HL-60 (cell line): ENCODE data around the gene TASP1.

Source experiments
- CTCF ChIP-seq: IDR thresholded peaks from one replicate; pipeline ENCODE4 v1.5.1; 2011; ENCODE audit warnings: low read length, control low read depth, inconsistent platforms; ENCODE audit not compliant: insufficient read depth
- POLR2AphosphoS5 ChIP-seq: IDR thresholded peaks from 2 replicates; pipeline ENCODE4 v1.6.1; 2012; ENCODE audit warnings: low read depth
- REST ChIP-seq: IDR thresholded peaks from 2 replicates; pipeline ENCODE4 v1.6.1; 2012; ENCODE audit warnings: low read depth; ENCODE audit not compliant: insufficient replicate concordance

DNA sequence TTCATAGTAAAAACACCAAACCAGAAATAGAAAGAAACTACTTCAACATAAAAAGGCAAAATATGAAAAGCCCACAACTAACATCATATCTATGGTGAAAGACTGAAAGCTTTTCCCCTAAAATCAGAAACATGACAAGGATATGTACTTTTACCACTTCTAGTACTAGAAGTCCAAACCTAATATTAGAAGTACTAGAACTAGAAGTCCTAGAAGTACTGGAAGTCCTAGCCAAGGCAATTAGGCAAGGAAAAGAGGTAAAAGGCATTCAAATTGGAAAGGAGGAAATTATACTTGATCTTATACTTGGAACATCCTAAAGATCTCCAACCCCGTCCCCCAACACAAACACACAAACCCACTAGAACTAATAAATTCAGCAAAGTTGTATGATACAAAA, 74.9 kb downstream of the TASP1 start:
- TF ChIP-seq CTCF (no peak), POLR2AphosphoS5 (no peak), REST (no peak)
